ENCODE data around the gene TCF4. TPM values are rescaled to one million over a fixed set of nuclear protein-coding genes. Genes with fewer than 3 reads are reported as not detected.

Gene TCF4
- total RNA-seq, 2 experiments from 2014 or later: 75.9 to 76.0 TPM

DNA sequence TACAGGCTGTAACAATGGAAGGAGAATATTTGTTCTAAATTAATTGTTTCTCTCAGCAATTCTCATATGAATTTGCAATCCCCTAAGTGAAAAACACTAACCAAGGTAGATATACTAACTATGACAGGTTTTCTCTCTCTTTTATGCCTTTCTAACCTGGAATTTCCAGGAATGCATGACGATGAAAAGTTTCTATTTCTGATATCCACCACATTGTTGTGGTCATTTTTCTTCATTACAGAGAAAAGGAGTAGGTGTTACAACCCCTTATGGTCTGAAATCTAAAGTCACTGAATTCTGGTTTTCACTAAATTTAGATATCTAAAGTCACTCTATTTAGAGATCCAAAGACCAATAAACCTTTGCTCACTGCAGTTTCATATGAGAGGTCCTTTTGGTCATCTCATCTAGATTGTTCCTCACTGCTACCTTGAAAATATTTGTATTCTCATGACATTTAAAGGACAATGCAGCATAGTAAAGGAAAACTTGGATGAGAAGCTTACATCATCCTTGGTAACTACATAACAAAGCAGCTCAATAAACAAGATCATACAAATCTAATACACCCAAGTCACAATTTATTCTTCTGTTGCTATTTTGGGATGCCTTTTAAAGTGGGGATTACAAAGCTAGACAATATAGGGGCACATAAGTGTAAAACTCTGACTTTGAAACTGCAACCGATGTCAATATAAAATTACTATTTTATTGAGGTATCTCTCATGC, 85.8 kb downstream of the TCF4 start:
- intact Hi-C loops (cut with micrococcal nuclease; ENCODE audit: unreplicated experiment): no loop called here
- H3K4me1 ChIP-seq (ENCODE audit: insufficient read depth, low read length, poor library complexity, severe bottlenecking): peaks cover 29% of the 10 kb centered on the region
- no peaks in the 10 kb centered on the region for H3K9me2 ChIP-seq (ENCODE audit: insufficient read depth, low read length)
- BruUV-seq (replicated peaks): no TSS peak
- no peak overlapping the region; the same call in 1 of the 2 replicates for H3K4me2 ChIP-seq (ENCODE audit: low read length)
- no peaks in the 10 kb centered on the region for H4K20me1 ChIP-seq (ENCODE audit: insufficient read depth, low read length)
- no peaks in the 10 kb centered on the region for H3K9me3 ChIP-seq (ENCODE audit: low read length)
- H3K4me3 ChIP-seq (ENCODE audit: low read depth, low read length, poor library complexity, severe bottlenecking): no peak overlapping the region
- H3K36me3 ChIP-seq (ENCODE audit: insufficient read depth, low read length): no peaks in the 10 kb centered on the region
- CTCF ChIA-PET (ENCODE audit: unreplicated experiment): no interaction called here
- POLR2A ChIA-PET: interaction anchor here (0.5 to 1.3 kb wide), 3 partner anchors 8 to 1098 kb away, joined by 3 to 5 read pairs (median 3); no protein-coding TSS in a partner anchor
- no peak for DNase-seq (ENCODE audit: low spot score)
- H2AFZ ChIP-seq (ENCODE audit: low read length): no peak overlapping the region
- H3K27ac ChIP-seq (ENCODE audit: low read depth, low read length, poor library complexity, severe bottlenecking): no peak overlapping the region
- peaks cover 27% of the 10 kb centered on the region; the same call in 1 of the 2 replicates for H3K79me2 ChIP-seq (ENCODE audit: insufficient read depth, low read depth, low read length)
- TF ChIP-seq, protein P1, sequence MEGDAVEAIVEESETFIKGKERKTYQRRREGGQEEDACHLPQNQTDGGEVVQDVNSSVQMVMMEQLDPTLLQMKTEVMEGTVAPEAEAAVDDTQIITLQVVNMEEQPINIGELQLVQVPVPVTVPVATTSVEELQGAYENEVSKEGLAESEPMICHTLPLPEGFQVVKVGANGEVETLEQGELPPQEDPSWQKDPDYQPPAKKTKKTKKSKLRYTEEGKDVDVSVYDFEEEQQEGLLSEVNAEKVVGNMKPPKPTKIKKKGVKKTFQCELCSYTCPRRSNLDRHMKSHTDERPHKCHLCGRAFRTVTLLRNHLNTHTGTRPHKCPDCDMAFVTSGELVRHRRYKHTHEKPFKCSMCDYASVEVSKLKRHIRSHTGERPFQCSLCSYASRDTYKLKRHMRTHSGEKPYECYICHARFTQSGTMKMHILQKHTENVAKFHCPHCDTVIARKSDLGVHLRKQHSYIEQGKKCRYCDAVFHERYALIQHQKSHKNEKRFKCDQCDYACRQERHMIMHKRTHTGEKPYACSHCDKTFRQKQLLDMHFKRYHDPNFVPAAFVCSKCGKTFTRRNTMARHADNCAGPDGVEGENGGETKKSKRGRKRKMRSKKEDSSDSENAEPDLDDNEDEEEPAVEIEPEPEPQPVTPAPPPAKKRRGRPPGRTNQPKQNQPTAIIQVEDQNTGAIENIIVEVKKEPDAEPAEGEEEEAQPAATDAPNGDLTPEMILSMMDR (conservative IDR thresholded peaks at IDR 0.05; ENCODE audit: low read length): no peak
- TF ChIP-seq EZH2phosphoT487 (IDR thresholded peaks at IDR 0.05; ENCODE audit: borderline replicate concordance, low read depth, low read length): no peak

DNA sequence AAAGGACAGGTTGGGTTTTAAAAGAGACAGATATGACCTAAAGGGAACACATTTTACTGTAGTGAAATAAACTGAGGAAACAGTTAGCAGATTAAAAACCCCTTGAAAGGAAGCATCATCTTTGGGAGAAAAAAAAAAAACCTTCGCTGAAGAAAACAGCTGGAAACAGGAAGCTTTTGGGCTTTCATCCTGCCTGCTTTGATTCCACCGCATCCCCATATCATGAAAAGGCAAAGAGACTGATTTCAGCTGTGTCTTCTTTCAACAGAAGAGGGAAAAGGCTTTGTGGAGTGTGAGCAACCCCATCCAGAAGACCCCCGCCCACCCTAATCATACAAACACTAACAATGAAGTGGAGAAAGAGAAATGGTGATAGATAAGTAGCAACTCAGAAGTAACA, 86.4 kb downstream of the TCF4 start:
- DNase-seq (ENCODE audit: low spot score): no peak
- H3K9me2 ChIP-seq (ENCODE audit: insufficient read depth, low read length): no peaks in the 10 kb centered on the region
- peak overlapping the region; percentile 20; the same call in 1 of the 2 replicates for H3K4me2 ChIP-seq (ENCODE audit: low read length)
- intact Hi-C loops (cut with micrococcal nuclease; ENCODE audit: unreplicated experiment): no loop called here
- H3K27ac ChIP-seq (ENCODE audit: low read depth, low read length, poor library complexity, severe bottlenecking): no peak overlapping the region
- TF ChIP-seq EZH2phosphoT487 (IDR thresholded peaks at IDR 0.05; ENCODE audit: borderline replicate concordance, low read depth, low read length): no peak
- TF ChIP-seq, protein P1 (conservative IDR thresholded peaks at IDR 0.05; ENCODE audit: low read length): no peak
- peaks cover 25% of the 10 kb centered on the region for H3K4me1 ChIP-seq (ENCODE audit: insufficient read depth, low read length, poor library complexity, severe bottlenecking)
- no peak overlapping the region for H3K4me3 ChIP-seq (ENCODE audit: low read depth, low read length, poor library complexity, severe bottlenecking)
- H3K9me3 ChIP-seq (ENCODE audit: low read length): no peaks in the 10 kb centered on the region
- ChIA-PET CTCF (ENCODE audit: unreplicated experiment) (no interaction called here), POLR2A (interaction anchor here (1.3 kb wide), 1 partner anchor 9 kb away, joined by 5 read pairs; no protein-coding TSS in a partner anchor)
- no TSS peak for BruUV-seq (replicated peaks)
- no peaks in the 10 kb centered on the region for H4K20me1 ChIP-seq (ENCODE audit: insufficient read depth, low read length)
- H3K79me2 ChIP-seq (ENCODE audit: insufficient read depth, low read depth, low read length): peaks cover 25% of the 10 kb centered on the region; the same call in 1 of the 2 replicates
- H3K36me3 ChIP-seq (ENCODE audit: insufficient read depth, low read length): no peaks in the 10 kb centered on the region
- no peak overlapping the region for H2AFZ ChIP-seq (ENCODE audit: low read length)

Data from OCI-LY7 (cell line).